HTERT RPE-1 (cell line): ENCODE measurements around the gene PEX14.

Experiments used
- in situ Hi-C: fragments of 300-500 bp; cut with MboI; formaldehyde crosslinking; loops from 4 replicates; pipeline ENCODE4 v1.14.3; 2020; ENCODE audit warnings: low sequenced_read_pairs

PEX14 gene

DNA sequence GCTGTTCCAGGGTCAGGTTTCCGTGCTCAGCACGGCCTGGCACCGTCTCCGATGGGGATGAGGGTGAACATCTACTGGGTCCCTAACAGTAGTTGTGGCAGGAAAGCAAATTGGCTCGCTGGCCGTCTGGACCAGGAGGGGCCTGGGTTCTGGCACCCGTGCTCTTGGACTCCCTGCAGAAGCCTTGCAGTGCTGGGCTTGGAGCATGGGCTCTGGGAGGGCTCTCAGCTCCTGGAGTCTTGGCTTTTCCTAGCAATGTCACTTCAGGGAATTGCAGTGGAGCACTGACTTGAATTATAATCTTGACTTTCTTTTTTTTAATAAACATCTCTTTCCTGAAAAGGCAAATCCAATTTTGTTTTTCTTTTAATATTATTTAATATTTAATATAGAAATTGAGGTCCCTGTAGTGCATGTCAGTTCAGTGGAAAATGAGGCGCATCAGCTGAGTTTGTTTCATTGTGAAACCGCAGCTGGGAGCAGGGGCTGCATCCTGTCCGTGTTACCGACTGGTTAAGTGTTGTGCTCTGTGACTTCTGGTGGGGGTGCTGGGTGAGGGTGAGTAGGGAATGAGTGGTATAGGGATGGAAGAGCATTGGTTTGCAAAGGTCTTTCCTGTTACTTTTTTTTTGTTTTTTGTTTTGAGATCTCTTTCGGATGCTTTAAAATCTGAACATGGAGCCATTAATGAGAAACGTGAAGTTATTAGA lies 64.1 kb downstream of the PEX14 start:
- in situ Hi-C loops, result no loop called here

- in situ Hi-C loops, result no loop called here
Observed at GRCh38 chr1:10539411-10540043, 64.8 kb downstream of the PEX14 start.

- in situ Hi-C loops, result no loop called here
Observed at GRCh38 chr1:10540277-10541005, 65.7 kb downstream of the PEX14 start.

DNA sequence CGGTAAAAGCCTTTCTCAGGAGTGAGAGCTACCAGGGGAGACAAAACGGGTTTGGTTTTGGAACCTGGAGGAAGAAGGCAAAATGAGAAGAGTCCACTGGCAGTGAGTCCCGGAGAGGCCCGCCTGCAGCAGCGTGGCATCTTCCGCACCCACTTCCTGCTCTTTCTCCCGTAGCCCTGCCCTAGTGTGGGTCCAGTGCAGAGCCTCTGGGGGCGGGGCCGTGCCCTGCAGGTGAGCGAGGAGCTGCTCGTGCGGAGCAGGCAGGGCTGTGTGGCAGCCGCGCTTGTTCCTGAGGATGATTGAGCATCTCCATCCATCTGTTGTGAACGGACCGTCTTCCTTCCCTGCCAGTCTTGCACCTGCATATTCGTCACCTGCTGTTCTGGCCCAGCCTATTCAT lies 66.5 kb downstream of the PEX14 start:
- in situ Hi-C loops, result no loop called here

GRCh38 chr1:10544239-10544638 lies 69.5 kb downstream of the PEX14 start:
- in situ Hi-C loops, result no loop called here

GRCh38 chr1:10546896-10547295 lies 72.1 kb downstream of the PEX14 start:
- in situ Hi-C loops, result no loop called here

DNA sequence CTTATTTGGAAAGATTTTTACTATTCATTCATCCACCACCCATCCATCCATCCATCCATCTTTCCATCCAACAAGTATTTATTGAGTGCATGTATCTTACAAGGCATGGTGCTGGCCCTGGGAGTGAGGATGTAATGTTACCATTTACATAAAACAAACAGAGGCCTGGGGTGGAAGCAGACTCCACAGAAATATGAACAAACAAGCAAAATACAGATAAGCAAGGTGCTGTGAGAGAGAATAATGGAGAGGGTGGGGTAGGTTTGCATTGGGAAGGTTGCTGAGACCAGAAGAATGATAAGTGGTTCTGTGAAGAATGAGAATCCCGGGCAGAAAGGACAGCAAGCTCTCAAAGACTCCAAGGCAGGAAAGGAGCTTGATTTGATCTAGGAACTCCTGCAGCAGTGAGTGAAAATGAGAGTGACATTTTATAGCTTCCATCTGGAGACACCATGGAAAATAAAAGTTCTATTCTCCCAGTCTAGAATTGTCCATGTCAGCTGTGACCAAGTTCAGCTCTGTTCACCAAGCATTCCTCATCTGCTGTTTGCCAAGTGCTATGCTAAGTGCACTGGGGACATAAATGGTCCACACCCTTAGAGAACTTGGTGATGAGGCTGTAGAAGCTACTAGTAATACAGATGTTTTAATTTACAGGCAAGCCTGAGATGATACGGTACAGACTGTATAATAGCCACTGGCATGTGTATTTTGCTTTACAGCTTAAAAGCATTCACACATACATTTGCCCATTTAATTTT lies 75.3 kb downstream of the PEX14 start:
- in situ Hi-C loops, result no loop called here

DNA sequence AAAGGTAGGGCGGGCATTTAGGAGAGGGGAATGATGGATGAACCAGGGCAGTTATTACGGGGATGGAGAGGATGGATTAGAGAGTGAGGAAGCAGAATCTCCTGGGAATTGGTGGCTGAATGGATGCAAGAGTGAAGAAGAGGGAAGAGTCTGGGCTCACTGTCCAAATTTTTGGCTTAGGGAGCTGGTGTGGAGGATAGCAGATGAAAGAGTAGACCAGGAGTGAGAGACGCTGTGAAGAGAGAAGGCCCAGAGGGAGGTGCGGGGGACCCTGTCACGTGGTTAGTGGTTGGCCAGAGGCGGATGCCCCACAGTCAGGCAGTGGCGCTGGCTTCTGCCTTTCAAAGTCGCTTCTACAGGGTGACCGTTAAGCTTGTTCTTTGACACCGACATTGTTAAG lies 78.4 kb downstream of the PEX14 start:
- in situ Hi-C loops, result no loop called here

- in situ Hi-C loops, result no loop called here
Observed at GRCh38 chr1:10555635-10556429, 81.1 kb downstream of the PEX14 start.

GRCh38 chr1:10556430-10557005 lies 81.8 kb downstream of the PEX14 start:
- in situ Hi-C loops, result no loop called here

GRCh38 chr1:10557714-10558113 lies 83.0 kb downstream of the PEX14 start:
- in situ Hi-C loops, result no loop called here

DNA sequence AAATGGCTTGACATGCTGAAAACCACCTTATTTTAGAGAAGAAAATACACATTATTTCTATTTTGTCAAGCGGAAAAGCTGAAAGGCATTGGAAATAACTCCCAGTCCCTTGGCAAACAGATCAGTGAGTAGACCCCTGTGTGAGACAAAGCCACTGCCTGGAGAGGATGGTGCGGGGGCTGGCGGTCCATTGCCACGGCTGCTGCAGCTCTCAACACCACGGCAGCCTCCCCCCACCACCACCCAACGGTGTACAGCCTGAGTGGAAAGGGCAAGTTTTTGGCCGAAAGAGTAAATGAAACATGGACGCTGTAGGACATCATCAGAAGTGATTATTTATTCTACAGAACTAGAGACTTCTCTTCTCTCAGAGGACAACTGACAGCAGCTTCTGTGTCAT lies 84.6 kb downstream of the PEX14 start:
- in situ Hi-C loops, result no loop called here

DNA sequence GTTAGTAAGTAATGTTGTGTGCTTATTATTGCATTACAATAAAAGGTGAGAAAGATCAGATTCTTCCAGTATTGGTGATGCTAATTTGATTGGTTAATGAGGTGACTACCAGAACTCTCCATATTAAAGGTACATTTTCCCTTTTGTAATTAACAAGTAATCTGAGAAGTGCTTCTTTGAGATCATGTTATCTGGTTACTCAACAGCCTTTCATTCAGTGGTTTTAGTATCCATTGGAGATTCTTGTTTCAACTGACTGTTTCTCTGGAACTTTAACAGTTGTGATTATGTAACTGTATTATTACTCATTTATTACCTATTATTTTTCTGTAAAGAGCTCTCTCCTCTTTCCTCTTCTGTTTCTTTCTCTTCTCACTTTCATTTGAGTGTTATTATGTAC lies 86.7 kb downstream of the PEX14 start:
- in situ Hi-C loops, result no loop called here

- in situ Hi-C loops, result no loop called here
Observed at GRCh38 chr1:10561955-10562354, 87.2 kb downstream of the PEX14 start.

DNA sequence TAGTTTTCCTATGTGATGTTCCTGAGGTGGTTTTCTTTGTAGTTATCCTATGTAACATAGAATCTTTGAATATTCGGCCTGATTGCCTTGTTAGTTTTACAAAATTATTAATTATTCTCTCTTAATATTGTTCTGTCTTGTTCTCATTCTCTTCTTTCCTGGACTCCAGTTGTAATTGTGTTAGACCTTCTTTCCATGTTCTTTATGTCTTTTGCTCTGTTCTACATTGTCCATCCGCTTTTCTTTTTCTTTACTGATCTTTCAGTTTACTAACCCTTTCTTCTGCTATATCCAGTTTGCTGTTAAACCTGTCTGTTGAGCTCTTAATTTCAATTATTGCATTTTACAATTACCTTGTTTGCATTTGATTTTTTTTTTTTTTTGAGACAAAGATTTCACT lies 89.3 kb downstream of the PEX14 start:
- in situ Hi-C loops, result no loop called here

DNA sequence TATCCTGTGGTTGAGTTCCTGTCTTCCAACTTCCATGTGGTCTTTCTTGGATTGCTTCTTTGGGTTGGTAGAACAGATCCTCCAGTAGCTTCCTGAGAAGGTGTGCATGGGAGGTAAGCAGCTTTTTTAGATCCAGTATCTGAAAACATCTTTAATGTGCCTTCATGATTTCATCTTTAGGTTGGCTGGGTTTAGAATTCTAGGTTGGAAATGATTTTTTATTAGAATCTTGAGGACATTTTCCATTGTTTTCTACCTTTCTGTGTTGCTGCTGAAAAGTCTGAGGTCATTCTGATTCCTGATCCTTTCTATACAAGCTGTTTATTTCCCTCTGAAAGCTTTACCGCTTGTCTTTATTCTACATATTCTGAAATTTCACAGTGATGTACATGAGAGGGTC lies 94.8 kb downstream of the PEX14 start:
- in situ Hi-C loops, result no loop called here

DNA sequence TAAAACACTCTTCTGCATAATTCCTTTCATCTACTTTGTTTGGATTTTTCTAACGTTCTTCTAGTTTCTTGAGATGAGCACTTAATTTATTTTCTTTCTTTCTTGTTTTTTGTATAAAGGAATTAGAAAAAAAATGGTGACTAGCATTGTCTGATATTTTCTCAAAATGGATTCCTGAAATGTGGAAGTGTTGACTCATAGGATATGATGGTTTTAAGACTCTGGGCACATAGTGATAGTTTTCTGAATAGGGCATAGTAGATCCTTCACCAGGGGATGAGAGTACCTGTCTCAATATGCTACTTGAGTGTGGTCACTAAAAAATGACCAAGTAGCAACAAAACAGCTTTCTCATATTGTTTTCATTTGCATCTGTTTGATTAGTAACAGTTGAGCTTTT lies 100.9 kb downstream of the PEX14 start:
- in situ Hi-C loops, result no loop called here

DNA sequence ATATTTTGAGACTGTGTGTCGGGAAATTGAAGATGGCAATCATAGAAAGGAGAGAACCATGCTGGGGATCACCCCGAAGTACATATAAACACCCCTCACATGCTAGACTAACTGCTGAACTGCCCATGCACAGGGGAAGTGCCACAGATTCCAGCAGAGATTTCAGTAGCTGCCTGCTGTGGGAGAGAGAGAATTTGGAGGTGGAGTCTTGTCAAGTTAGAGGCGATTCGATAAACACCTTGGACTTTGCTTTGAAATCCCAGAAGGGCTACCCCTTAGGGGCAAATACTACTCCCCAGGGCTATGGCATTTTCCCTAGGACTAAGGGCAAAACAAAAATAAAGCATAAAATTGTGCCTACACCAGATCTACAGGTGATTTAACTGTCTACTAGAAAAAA lies 103.3 kb downstream of the PEX14 start:
- in situ Hi-C loops, result no loop called here

DNA sequence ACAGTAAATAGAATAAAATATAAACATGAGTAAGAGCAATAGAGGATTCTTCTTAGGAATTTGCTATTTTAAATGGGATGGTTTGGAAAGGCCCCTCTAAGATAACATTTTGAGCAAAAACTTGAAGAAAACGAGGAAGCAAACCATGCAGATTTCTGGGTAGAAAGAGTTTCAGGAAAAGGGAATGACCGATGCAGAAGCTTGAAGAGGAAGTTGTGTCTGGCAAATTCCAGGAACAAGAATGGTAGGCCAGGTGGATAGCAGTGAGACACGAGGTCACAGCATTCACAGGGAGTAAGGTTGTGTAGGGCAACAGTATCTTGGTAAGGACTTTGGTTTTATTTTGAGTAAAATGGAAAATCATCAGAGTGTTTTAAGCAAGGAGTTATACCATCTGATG lies 108.9 kb downstream of the PEX14 start:
- in situ Hi-C loops, result no loop called here

DNA sequence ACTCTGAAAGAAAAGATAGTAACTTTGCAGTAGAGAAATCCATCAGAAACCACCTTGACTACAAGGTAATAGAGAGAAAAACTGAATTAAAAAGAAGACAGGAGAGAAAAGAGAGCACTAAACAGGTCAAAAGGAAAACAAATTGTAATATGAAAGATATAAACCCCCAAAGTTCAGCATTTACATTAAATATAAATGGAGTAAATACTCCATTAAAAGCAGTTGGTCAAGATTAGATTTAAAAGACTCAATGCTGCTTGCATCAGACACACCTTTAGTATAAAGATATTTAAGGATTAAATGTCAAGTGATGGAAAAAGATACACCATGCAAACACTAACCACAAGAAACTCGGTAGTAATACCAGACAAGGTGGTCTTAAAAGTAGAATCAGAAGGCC lies 110.5 kb downstream of the PEX14 start:
- in situ Hi-C loops, result no loop called here
